ENCODE results near the gene IKZF3.

The IKZF3 gene

DNA sequence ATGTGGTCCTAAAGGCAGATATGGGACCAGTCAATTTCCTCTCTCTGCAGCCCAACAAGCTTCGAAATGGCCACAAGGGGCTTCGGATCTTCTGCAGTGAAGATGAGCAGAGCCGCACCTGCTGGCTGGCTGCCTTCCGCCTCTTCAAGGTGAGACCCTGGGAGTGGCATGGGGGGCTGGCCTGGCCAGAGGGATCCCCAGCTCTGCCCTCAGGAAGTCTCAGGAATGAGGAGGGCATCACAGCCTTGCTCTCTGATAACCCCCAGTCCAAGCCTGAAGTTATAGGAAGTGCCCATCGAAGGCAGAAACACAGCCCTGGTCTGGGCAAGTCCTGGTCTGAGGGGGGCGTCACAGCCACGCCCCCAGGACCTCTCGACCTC, 119.3 kb downstream of the IKZF3 start:
- Histone ChIP-seq H3K27me3 (ENCODE audit: insufficient read depth, low read length, poor library complexity) (no peaks in the 10 kb centered on the region), H3K4me1 (ENCODE audit: insufficient read depth, low read length) (no peaks in the 10 kb centered on the region), H3K36me3 (ENCODE audit: insufficient read depth, low read length) (no peaks in the 10 kb centered on the region), H3K9me3 (ENCODE audit: insufficient read depth, low read length, severe bottlenecking) (no peaks in the 10 kb centered on the region), H2AFZ (ENCODE audit: low read depth, low read length) (no peak overlapping the region), H3K79me2 (ENCODE audit: insufficient read depth, low read length) (no peaks in the 10 kb centered on the region), H4K20me1 (ENCODE audit: insufficient read depth, low read length) (no peaks in the 10 kb centered on the region), H3K27ac (ENCODE audit: low read length) (no peak overlapping the region), H3K4me3 (ENCODE audit: low read depth in 1 of 2, low read length in 2 of 2) (no peak overlapping the region), H3K4me2 (ENCODE audit: insufficient read depth, low read length) (no peak overlapping the region), H3K9ac (ENCODE audit: low read depth, low read length) (no peak overlapping the region)
- ATAC-seq (ENCODE audit: insufficient read depth, low read depth), result no peak
- DNase-seq, result no peak
- no peak for TF ChIP-seq EZH2 (IDR thresholded peaks at IDR 0.05; ENCODE audit: borderline replicate concordance, low read depth, low read length, severe bottlenecking)
- TF ChIP-seq, protein P1, sequence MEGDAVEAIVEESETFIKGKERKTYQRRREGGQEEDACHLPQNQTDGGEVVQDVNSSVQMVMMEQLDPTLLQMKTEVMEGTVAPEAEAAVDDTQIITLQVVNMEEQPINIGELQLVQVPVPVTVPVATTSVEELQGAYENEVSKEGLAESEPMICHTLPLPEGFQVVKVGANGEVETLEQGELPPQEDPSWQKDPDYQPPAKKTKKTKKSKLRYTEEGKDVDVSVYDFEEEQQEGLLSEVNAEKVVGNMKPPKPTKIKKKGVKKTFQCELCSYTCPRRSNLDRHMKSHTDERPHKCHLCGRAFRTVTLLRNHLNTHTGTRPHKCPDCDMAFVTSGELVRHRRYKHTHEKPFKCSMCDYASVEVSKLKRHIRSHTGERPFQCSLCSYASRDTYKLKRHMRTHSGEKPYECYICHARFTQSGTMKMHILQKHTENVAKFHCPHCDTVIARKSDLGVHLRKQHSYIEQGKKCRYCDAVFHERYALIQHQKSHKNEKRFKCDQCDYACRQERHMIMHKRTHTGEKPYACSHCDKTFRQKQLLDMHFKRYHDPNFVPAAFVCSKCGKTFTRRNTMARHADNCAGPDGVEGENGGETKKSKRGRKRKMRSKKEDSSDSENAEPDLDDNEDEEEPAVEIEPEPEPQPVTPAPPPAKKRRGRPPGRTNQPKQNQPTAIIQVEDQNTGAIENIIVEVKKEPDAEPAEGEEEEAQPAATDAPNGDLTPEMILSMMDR (IDR thresholded peaks at IDR 0.05; ENCODE audit: borderline replicate concordance, extremely low read depth, low read length, poor library complexity, severe bottlenecking), result no peak

DNA sequence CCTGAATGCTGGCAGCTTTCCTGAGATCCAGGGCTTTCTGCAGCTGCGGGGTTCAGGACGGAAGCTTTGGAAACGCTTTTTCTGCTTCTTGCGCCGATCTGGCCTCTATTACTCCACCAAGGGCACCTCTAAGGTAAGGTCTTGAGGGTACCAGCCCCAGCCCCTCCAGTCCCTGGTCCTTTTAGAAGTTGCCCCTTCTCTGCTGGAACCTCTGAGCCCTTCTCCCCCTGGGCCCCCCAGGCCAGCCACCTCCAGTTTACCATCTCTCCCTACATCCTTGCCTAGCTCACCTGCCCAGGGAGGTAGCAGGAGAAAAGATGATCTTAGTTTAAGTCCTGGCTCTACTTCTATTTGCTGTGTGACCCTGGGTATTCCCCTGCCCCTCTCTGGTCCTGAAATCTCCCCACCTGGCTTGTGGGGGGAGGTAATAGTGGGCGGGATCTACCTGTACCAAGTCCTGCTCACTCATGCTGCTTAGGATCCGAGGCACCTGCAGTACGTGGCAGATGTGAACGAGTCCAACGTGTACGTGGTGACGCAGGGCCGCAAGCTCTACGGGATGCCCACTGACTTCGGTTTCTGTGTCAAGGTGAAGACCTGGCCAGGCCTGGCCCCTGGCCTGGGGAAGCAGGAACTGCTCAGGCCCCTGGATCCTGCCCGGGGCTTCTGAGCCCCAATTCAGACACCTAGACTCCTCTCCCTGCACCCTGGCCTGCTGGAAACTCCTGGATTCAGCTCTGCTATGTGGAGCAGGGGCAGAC, 119.9 kb downstream of the IKZF3 start:
- H3K9ac ChIP-seq (ENCODE audit: low read depth, low read length), result no peak overlapping the region
- H2AFZ ChIP-seq (ENCODE audit: low read depth, low read length), result no peak overlapping the region
- H3K27me3 ChIP-seq (ENCODE audit: insufficient read depth, low read length, poor library complexity), result no peaks in the 10 kb centered on the region
- H3K36me3 ChIP-seq (ENCODE audit: insufficient read depth, low read length), result no peaks in the 10 kb centered on the region
- no peak overlapping the region for H3K4me3 ChIP-seq (ENCODE audit: low read depth in 1 of 2, low read length in 2 of 2)
- no peaks in the 10 kb centered on the region for H3K4me1 ChIP-seq (ENCODE audit: insufficient read depth, low read length)
- ATAC-seq (ENCODE audit: insufficient read depth, low read depth) (no peak), DNase-seq (no peak)
- no peak overlapping the region for H3K27ac ChIP-seq (ENCODE audit: low read length)
- no peak for TF ChIP-seq EZH2 (IDR thresholded peaks at IDR 0.05; ENCODE audit: borderline replicate concordance, low read depth, low read length, severe bottlenecking)
- TF ChIP-seq, protein P1 (IDR thresholded peaks at IDR 0.05; ENCODE audit: borderline replicate concordance, extremely low read depth, low read length, poor library complexity, severe bottlenecking), result no peak
- no peaks in the 10 kb centered on the region for H3K9me3 ChIP-seq (ENCODE audit: insufficient read depth, low read length, severe bottlenecking)
- H4K20me1 ChIP-seq (ENCODE audit: insufficient read depth, low read length), result no peaks in the 10 kb centered on the region
- no peaks in the 10 kb centered on the region for H3K79me2 ChIP-seq (ENCODE audit: insufficient read depth, low read length)
- no peak overlapping the region for H3K4me2 ChIP-seq (ENCODE audit: insufficient read depth, low read length)

DNA sequence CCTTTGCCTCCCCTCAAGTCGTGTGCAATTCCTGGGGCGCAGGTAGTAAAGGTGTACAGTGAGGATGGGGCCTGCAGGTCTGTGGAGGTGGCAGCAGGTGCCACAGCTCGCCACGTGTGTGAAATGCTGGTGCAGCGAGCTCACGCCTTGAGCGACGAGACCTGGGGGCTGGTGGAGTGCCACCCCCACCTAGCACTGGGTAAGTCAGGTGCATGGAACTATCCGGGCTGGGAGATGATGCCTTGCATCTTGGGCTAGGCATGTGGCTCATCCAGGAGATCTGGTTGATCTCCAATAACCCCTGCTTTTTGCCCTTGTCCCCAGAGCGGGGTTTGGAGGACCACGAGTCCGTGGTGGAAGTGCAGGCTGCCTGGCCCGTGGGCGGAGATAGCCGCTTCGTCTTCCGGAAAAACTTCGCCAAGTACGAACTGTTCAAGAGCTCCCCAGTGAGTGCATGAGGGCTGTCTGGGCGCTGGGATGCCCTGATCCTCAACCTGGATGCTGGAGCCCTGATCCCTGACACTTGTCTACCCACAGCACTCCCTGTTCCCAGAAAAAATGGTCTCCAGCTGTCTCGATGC, 121.2 kb downstream of the IKZF3 start:
- H3K27ac ChIP-seq (ENCODE audit: low read length), result no peak overlapping the region
- no peak overlapping the region for H3K9ac ChIP-seq (ENCODE audit: low read depth, low read length)
- ATAC-seq (ENCODE audit: insufficient read depth, low read depth) (no peak), DNase-seq (no peak)
- no peak overlapping the region for H3K4me2 ChIP-seq (ENCODE audit: insufficient read depth, low read length)
- H3K79me2 ChIP-seq (ENCODE audit: insufficient read depth, low read length), result no peaks in the 10 kb centered on the region
- H2AFZ ChIP-seq (ENCODE audit: low read depth, low read length), result no peak overlapping the region
- H4K20me1 ChIP-seq (ENCODE audit: insufficient read depth, low read length), result no peaks in the 10 kb centered on the region
- TF ChIP-seq EZH2 (IDR thresholded peaks at IDR 0.05; ENCODE audit: borderline replicate concordance, low read depth, low read length, severe bottlenecking), result no peak
- TF ChIP-seq, protein P1 (IDR thresholded peaks at IDR 0.05; ENCODE audit: borderline replicate concordance, extremely low read depth, low read length, poor library complexity, severe bottlenecking), result no peak
- no peaks in the 10 kb centered on the region for H3K9me3 ChIP-seq (ENCODE audit: insufficient read depth, low read length, severe bottlenecking)
- H3K4me3 ChIP-seq (ENCODE audit: low read depth in 1 of 2, low read length in 2 of 2), result no peak overlapping the region
- H3K27me3 ChIP-seq (ENCODE audit: insufficient read depth, low read length, poor library complexity), result no peaks in the 10 kb centered on the region
- H3K4me1 ChIP-seq (ENCODE audit: insufficient read depth, low read length), result no peaks in the 10 kb centered on the region
- no peaks in the 10 kb centered on the region for H3K36me3 ChIP-seq (ENCODE audit: insufficient read depth, low read length)
